ENCODE results near the gene CACNA1D.
"Not testable (repeated sequence)": the region's sequence is repeated elsewhere in the genome, so short reads cannot be mapped to it uniquely, and the experiment has no call there.

CACNA1D gene

DNA sequence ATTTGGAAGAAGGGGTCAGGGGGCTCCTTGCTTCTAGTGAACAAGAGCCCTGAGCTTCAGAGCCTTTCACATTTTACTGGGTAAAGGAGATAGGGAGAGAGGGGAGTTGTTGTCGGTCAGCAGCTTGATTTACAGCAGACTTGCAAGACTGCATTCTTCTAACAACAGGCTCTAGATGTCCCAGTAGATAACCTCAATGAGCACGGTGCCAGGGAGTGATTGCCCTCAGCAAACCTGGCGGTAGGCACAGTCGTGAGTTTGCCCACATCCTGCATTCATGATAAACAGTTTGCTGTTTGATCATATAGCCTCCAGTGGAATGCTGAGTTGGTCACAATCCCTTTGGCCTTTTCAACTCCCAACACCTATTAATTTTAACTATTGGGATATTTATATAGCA is 170.4 kb downstream of the CACNA1D start:
- not testable (repeated sequence) for DNase-seq

GRCh38 chr3:53665608-53666425 is 171.4 kb downstream of the CACNA1D start:
- DNase-seq: no peak

DNA sequence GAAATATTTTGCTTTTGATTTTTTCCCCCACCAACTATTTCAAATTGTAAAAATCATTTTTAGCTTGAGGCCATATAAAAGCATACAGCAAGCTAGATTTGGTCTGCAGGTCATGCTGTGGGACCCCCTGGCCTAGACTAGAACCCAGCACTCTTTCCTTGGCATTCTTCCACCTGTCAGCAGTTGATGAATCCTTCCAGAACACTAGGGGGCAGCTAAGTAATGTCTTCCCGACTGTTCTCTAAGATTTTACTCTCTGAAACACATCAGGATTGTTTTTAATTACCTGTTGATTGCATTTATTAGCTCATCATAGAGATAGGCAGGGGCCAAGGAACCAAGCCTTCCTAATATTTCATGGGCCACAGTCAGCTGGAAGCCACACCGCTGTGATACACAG is 174.5 kb downstream of the CACNA1D start:
- peak; percentile 12 for DNase-seq

- no peak for DNase-seq
These were observed 176.3 kb downstream of the CACNA1D start for GRCh38 chr3:53670721-53671120.

DNA sequence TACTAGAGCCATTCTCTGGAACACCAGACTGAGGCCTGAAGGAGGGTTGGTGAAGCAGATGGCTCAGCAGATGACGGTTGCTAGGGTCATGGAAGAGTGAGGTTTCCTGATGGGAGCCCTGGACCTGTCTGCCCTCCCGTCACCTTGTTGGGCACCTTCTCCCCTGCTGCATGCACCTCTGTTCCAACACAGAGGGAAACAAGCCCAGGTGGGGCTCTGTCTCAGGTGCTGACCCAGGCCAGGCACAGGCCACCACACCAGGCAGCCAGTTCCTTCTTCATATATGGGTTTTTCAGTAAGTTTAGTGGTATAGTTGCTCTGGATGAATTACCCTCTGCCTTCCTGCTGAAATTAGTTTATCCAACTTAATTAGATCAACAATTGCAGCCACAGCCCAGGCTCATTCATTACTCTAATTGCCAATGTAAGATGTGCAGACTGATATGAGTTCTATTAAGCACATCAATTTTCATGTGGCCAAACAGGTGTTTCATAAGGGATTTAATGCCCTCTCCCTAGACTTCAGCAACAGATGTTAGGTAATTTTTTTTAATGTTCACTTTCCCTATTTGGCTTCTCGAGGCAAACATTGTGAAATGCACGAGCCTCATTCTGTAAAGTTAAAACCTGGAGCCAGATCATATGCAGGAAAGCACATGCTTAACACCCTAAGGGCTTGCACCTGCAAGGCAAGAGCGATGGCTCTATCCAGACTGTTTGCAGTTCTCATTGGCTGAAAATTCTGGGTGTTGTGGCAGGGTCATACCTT is 177.0 kb downstream of the CACNA1D start:
- DNase-seq: no peak

GRCh38 chr3:53671961-53672299 is 177.5 kb downstream of the CACNA1D start:
- no peak for DNase-seq

DNA sequence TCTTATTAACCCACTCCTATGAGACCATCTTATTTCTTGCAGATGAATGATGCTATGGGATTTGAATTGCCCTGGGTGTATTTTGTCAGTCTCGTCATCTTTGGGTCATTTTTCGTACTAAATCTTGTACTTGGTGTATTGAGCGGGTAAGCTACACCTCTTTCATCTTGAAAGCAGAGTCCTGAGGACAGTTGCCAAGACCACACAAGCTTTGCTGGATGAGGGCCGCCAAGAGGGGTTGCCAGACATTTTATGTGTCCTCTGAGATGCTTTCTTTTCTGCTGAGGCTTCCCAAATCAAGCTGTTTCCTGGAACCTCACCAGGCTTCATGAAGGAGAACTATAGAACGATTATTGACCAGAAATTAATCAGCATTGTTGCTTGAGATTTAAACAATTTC is 178.6 kb downstream of the CACNA1D start:
- no peak for DNase-seq

GRCh38 chr3:53673722-53674350 is 179.4 kb downstream of the CACNA1D start:
- DNase-seq: no peak

- no peak for DNase-seq
These were observed 180.2 kb downstream of the CACNA1D start for GRCh38 chr3:53674582-53674981.

- no peak for DNase-seq
These were observed 180.7 kb downstream of the CACNA1D start for GRCh38 chr3:53675022-53675697.

GRCh38 chr3:53675942-53676341 is 181.5 kb downstream of the CACNA1D start:
- DNase-seq: no peak

GRCh38 chr3:53677413-53677812 is 183.0 kb downstream of the CACNA1D start:
- peak; percentile 8 for DNase-seq

- no peak for DNase-seq
These were observed 185.6 kb downstream of the CACNA1D start for GRCh38 chr3:53680028-53680427.

DNA sequence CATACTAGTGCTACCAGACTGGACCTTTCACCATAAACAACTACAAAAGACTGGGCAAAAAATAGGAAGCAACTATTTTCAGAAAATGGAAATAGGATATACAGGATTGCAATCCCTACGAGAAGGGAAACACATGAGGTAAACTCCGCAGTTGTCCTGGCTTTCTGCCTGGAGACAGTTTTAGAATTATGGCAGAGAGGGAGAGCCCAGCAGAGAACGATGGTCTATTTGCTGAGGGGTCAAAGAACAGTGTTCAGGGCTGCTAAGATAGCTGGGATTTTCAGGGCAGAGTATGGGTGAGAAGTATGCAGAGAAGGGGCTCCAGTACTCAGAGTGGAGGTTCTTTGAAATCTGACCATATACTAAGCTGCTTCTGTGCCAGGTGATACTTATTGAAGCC is 188.4 kb downstream of the CACNA1D start:
- no peak for DNase-seq

- no peak for DNase-seq
These were observed 193.7 kb downstream of the CACNA1D start for GRCh38 chr3:53688066-53688465.

GRCh38 chr3:53688989-53689388 is 194.6 kb downstream of the CACNA1D start:
- DNase-seq: no peak

- no peak for DNase-seq
These were observed 195.3 kb downstream of the CACNA1D start for GRCh38 chr3:53689681-53690080.

DNA sequence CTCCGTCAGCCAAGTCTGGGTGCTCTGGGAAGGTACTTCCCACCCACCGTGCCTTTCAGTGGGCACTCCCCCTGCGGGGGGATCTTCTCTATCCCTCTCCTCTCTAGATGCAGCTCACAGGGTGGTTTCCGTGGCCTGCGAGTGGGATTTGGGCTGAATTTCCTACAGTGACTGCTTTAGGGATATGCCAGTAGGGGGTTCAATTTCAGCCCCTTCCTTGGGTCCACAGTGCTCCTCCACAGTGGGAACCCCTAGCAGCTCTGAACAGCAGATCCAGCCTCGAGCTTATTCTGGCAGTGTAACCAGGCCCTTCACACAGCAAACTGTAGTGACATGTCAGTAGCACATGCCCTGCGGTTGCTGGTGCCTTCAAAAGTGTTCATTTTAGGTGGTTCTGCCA is 196.1 kb downstream of the CACNA1D start:
- no peak for DNase-seq

GRCh38 chr3:53691349-53691748 is 196.9 kb downstream of the CACNA1D start:
- no peak for DNase-seq

DNA sequence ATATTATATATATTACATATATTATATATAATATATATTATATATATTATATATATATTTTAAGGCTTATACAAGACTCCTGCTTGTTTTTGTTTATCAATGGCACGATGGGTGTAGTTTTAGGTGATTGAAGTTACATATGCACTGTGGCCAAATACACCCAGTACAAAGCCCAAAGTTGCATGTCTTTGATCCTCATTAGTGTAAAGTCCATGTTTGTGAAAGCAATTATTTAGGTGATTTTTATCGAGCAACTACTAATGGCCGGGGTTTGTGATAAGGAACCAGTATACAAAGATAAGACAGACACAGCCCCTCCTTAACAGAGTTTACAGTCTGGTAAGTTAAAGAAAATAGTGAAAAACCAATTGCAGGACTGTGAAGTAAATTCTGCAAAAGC is 197.5 kb downstream of the CACNA1D start:
- DNase-seq: no peak

DNA sequence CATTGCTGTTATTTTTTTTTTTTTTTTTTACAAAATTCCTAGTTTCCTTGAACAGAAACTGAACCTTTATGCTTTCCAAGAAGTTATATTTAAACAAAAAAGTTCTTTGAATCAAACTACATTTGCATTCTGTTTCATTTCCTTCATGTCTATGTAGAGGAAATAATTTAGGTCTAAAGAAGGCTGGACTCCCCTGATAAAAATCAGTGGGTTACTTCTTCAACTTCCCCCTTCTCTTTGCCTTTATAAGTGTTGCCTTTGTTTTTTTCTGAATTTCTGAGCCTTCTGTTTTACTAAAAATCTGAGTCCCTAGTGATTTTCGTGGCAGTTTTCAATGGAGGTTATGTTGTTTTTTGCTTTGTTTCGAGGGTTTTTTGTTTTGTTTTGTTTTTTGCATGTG is 199.0 kb downstream of the CACNA1D start:
- no peak for DNase-seq

- DNase-seq: no peak
These were observed 199.6 kb downstream of the CACNA1D start for GRCh38 chr3:53694046-53694445.

DNA sequence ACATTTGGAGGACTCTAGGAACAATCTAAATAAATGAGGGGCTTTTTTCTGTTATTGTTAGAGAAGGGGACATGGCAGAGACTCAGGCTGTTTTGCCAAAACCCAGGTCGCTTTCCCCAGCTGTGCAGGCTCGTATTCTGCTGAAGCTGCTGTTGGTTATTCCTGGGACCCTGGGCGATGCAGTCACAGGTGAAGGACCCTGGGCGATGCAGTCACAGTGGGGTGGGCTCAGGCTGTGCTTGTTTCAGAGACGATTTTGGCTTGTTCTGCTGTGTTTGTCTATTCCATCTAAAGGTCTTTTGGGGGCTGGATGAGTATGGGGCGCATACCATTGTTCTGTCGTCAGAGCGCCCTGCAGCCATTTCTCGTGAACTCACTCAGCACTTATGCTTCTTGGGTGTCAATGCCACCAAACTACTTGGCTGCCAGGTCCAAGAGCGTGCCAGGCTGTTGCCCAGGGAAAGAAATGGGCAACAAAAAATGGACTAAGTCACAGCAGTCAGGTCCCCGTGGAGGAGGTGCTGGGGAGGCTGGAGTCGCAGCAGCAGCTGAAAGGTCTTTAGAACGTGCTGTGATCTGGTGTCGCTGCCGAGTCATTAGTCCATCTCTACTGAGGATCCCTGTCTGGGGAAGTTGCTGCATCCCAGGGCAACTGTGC is 200.4 kb downstream of the CACNA1D start:
- DNase-seq: no peak
